ENCODE measurements around the gene KIF17. TPM values are rescaled to one million over a fixed set of nuclear protein-coding genes. Genes with fewer than 3 reads are reported as not detected.
A peak's percentile ranks its signal among the peaks of the same experiment; 100 is the strongest.

KIF17 gene
- polyA plus RNA-seq, 1 of the 3 experiments (the other 2 are of a cell fraction): 4.3 TPM

DNA sequence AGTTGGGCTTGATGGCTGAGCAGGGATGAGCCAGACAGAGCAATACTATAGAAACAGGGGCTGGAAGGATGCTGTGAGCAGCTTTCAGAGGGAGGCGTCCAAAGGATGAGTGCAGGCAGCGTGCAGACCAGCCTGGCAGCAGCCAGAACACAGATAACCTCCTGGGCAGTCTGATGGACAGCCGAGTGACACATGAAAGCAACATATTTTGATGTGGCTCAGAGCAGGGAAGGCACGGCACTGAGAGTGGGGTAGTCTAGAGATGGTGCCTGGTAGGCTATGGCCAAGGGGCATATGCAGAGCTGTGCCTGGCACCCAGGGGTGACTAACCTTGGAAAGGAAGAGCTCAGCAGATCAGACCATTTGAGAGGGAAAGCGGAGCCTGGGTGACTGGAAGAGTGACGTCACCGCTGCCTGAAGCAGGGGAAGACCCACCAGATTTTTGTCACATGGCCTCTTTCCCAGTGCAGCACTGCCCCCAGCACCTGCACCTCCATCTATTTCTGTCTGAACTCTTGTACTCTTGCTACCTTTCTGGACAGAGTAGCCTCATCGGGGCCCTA lies 80.9 kb downstream of the KIF17 start:
- POLR2A ChIA-PET: no interaction called here
- 87% methylated on average over 7 of the region's 8 CpGs for WGBS (ENCODE audit: low lambda C conversion rate)

DNA sequence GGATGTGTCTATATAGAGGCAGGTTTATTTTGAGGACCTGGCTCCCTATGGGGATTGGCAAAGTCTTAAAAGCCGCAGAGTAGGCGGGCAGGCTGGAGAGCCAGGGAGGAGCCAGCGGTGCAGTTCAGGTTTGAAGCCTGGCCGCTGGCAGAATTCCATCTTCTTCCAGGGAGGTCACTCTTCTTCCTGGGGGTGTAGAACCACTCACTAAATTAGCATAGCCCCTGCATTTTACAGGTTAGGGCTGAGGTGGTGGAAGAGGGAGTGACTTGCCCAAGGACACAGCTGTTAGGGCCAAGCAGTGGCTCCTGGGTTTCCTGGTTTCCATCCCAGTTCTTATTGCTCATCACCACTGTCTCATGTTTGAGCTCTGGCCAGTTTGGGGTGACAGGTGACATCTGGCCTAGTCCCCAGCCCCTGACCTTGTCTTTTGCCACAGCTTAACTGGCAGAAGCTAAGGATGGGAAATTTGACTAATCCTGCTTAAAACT lies 83.2 kb downstream of the KIF17 start:
- H3K4me3 ChIP-seq (ENCODE audit: low read depth in 2 of 2, low read length in 1 of 2): peak overlapping the region; percentile 64 to 88
- peaks cover 0 to 10% of the 10 kb centered on the region in 2 experiments for H3K36me3 ChIP-seq (replicated peaks in 1 of 2; ENCODE audit: control insufficient read depth in 1 of 2, insufficient read depth in 2 of 2, low read length in 1 of 2)
- H4K20me1 ChIP-seq (ENCODE audit: insufficient read depth): no peaks in the 10 kb centered on the region; the same call in 1 of the 2 replicates
- WGBS (ENCODE audit: low lambda C conversion rate): 32% methylated on average over 4 of the region's 4 CpGs
- H2AFZ ChIP-seq (ENCODE audit: low read depth): no peak overlapping the region
- peak overlapping the region; percentile 81; the same call in 1 of the 2 replicates for H3K9ac ChIP-seq
- TF ChIP-seq EP300 (IDR thresholded peaks at IDR 0.05; ENCODE audit: borderline replicate concordance in 1 of 2, low read depth in 1 of 2, low read length in 1 of 2): no peak
- TF ChIP-seq TEAD4 (IDR thresholded peaks at IDR 0.05; ENCODE audit: borderline replicate concordance, insufficient read depth): no peak
- TF ChIP-seq, protein P1, sequence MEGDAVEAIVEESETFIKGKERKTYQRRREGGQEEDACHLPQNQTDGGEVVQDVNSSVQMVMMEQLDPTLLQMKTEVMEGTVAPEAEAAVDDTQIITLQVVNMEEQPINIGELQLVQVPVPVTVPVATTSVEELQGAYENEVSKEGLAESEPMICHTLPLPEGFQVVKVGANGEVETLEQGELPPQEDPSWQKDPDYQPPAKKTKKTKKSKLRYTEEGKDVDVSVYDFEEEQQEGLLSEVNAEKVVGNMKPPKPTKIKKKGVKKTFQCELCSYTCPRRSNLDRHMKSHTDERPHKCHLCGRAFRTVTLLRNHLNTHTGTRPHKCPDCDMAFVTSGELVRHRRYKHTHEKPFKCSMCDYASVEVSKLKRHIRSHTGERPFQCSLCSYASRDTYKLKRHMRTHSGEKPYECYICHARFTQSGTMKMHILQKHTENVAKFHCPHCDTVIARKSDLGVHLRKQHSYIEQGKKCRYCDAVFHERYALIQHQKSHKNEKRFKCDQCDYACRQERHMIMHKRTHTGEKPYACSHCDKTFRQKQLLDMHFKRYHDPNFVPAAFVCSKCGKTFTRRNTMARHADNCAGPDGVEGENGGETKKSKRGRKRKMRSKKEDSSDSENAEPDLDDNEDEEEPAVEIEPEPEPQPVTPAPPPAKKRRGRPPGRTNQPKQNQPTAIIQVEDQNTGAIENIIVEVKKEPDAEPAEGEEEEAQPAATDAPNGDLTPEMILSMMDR (IDR thresholded peaks at IDR 0.05): no peak
- TF ChIP-seq RFX5 (IDR thresholded peaks at IDR 0.05; ENCODE audit: low read length): no peak
- TF ChIP-seq FOXJ3 (CRISPR knock-in tag; IDR thresholded peaks at IDR 0.05): no peak
- TF ChIP-seq, protein P2, sequence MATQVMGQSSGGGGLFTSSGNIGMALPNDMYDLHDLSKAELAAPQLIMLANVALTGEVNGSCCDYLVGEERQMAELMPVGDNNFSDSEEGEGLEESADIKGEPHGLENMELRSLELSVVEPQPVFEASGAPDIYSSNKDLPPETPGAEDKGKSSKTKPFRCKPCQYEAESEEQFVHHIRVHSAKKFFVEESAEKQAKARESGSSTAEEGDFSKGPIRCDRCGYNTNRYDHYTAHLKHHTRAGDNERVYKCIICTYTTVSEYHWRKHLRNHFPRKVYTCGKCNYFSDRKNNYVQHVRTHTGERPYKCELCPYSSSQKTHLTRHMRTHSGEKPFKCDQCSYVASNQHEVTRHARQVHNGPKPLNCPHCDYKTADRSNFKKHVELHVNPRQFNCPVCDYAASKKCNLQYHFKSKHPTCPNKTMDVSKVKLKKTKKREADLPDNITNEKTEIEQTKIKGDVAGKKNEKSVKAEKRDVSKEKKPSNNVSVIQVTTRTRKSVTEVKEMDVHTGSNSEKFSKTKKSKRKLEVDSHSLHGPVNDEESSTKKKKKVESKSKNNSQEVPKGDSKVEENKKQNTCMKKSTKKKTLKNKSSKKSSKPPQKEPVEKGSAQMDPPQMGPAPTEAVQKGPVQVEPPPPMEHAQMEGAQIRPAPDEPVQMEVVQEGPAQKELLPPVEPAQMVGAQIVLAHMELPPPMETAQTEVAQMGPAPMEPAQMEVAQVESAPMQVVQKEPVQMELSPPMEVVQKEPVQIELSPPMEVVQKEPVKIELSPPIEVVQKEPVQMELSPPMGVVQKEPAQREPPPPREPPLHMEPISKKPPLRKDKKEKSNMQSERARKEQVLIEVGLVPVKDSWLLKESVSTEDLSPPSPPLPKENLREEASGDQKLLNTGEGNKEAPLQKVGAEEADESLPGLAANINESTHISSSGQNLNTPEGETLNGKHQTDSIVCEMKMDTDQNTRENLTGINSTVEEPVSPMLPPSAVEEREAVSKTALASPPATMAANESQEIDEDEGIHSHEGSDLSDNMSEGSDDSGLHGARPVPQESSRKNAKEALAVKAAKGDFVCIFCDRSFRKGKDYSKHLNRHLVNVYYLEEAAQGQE (IDR thresholded peaks at IDR 0.05; ENCODE audit: low read depth, low read length): no peak
- no peak for TF ChIP-seq JUND (IDR thresholded peaks at IDR 0.05)
- ChIA-PET CTCF (interaction anchor here (1.3 to 10.4 kb wide), 7 partner anchors 32 to 121 kb away, joined by 3 to 97 read pairs (median 18); partner anchors contain the start of gene FAM43B), POLR2A (interaction anchor here (1.3 kb wide), 1 partner anchor 127 kb away, joined by 5 read pairs; the partner anchor contains the start of gene MUL1)
- no peaks in the 10 kb centered on the region for H3F3A ChIP-seq (replicated peaks; ENCODE audit: insufficient read depth)
- H3K4me1 ChIP-seq (ENCODE audit: control insufficient read depth in 1 of 2, insufficient read depth in 2 of 2, low read depth in 1 of 2, low read length in 1 of 2): peaks cover 0 to 12% of the 10 kb centered on the region in 2 experiments; a peak in 1 of 4 replicates
- H3K9me2 ChIP-seq: no peaks in the 10 kb centered on the region
- H3K27ac ChIP-seq (ENCODE audit: low read depth in 2 of 2, low read length in 1 of 2): no peak overlapping the region
- H3K79me2 ChIP-seq (ENCODE audit: insufficient read depth): no peaks in the 10 kb centered on the region
- H3K9me3 ChIP-seq: no peaks in the 10 kb centered on the region
- no peaks in the 10 kb centered on the region for H3K27me3 ChIP-seq (ENCODE audit: insufficient read depth)
- peak overlapping the region; percentile 80 for H3K4me2 ChIP-seq
- peak; percentile 55 for DNase-seq

More for the DNA sequence above, 80.9 kb downstream of the KIF17 start:
- H3K9ac ChIP-seq: no peak overlapping the region
- no peaks in the 10 kb centered on the region for H3F3A ChIP-seq (replicated peaks; ENCODE audit: insufficient read depth)
- H3K27ac ChIP-seq (ENCODE audit: low read depth in 2 of 2, low read length in 1 of 2): no peak overlapping the region
- H2AFZ ChIP-seq (ENCODE audit: low read depth): no peak overlapping the region
- H3K4me3 ChIP-seq (ENCODE audit: low read depth in 2 of 2, low read length in 1 of 2): no peak overlapping the region
- H4K20me1 ChIP-seq (ENCODE audit: insufficient read depth): no peaks in the 10 kb centered on the region; the same call in 1 of the 2 replicates
- H3K79me2 ChIP-seq (ENCODE audit: insufficient read depth): no peaks in the 10 kb centered on the region
- TF ChIP-seq ELF1 (IDR thresholded peaks at IDR 0.05): no peak
- no peak for TF ChIP-seq FOXM1 (IDR thresholded peaks at IDR 0.05; ENCODE audit: low read depth)
- no peak for TF ChIP-seq NRF1 (IDR thresholded peaks at IDR 0.05; ENCODE audit: low read depth, low read length)
- no peak for TF ChIP-seq TEAD4 (IDR thresholded peaks at IDR 0.05; ENCODE audit: borderline replicate concordance, insufficient read depth)
- TF ChIP-seq, protein P3, sequence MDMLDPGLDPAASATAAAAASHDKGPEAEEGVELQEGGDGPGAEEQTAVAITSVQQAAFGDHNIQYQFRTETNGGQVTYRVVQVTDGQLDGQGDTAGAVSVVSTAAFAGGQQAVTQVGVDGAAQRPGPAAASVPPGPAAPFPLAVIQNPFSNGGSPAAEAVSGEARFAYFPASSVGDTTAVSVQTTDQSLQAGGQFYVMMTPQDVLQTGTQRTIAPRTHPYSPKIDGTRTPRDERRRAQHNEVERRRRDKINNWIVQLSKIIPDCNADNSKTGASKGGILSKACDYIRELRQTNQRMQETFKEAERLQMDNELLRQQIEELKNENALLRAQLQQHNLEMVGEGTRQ (IDR thresholded peaks at IDR 0.05; ENCODE audit: borderline replicate concordance, low read depth, low read length): no peak
- peaks cover 0 to 12% of the 10 kb centered on the region in 2 experiments; a peak in 1 of 4 replicates for H3K4me1 ChIP-seq (ENCODE audit: control insufficient read depth in 1 of 2, insufficient read depth in 2 of 2, low read depth in 1 of 2, low read length in 1 of 2)
- H3K36me3 ChIP-seq (replicated peaks in 1 of 2; ENCODE audit: control insufficient read depth in 1 of 2, insufficient read depth in 2 of 2, low read length in 1 of 2): peaks cover 0 to 13% of the 10 kb centered on the region in 2 experiments
- H3K27me3 ChIP-seq (ENCODE audit: insufficient read depth): no peaks in the 10 kb centered on the region
- no peak overlapping the region for H3K4me2 ChIP-seq
- no peak for DNase-seq
- H3K9me3 ChIP-seq: no peaks in the 10 kb centered on the region
- CTCF ChIA-PET: interaction anchor here (1.0 to 10.4 kb wide), 3 partner anchors 63 to 123 kb away, joined by 3 to 97 read pairs (median 49); no protein-coding TSS in a partner anchor
- no peaks in the 10 kb centered on the region for H3K9me2 ChIP-seq

Measured in SK-N-SH (cell line).